NCI-H2196 treated with DMSO at 0.1 percent for 48 hours (cell line): Measurements from ENCODE around the gene B4GALT3.
"Not testable (repeated sequence)": the region's sequence is repeated elsewhere in the genome, so short reads cannot be mapped to it uniquely, and the experiment has no call there.

ENCODE experiments used
- DNase-seq: peaks from one replicate; lab custom pipeline; 2025; ENCODE audit not compliant: unreplicated experiment; lab: John Stamatoyannopoulos, UW

The B4GALT3 gene

DNA sequence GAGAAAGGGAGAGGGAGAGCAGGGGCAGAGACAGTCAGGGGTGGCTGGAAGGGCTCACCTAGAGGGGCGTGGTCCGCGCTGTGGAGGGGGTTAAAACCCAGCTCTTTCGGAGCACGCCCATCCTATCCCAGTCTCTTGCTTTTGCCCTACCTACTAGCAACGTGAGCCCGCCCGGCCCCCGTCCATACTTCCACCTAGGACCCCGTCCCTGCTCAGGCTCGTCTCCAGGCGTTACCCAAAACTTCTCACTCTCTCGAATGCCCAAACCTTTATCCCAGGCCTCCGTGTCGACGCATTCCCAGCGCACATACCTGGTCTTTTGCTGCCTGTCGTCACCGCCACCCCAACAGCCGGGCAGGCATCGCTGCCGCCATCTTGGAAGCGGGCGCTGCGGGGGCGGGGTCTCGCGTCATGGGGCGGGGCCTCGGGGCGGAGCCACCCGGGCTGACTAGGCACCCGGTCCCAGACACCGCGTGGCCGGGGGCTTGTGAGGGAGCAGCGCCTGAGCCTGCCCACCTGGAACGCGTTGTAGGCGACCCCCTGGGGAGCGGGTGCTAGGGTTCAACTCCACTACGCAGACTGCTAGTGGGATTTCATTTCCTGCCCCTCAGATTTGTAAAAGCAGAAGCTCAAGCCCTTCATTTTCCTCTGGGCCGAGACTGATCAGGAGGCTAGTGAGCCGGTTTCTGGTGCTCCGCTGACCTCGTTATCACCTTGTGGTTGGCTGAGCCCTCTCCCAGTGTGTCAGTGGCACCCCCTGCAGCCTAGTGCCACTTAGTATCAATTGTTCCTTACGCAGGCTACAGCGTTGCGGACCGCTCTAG, at the start of gene B4GALT3:
TSS of gene B4GALT3 (minus strand) at position 396 of the 824 bp plus-strand sequence. CDS start 1,447 bp downstream, outside the sequence.
- DNase-seq, result peak; percentile 71

DNA sequence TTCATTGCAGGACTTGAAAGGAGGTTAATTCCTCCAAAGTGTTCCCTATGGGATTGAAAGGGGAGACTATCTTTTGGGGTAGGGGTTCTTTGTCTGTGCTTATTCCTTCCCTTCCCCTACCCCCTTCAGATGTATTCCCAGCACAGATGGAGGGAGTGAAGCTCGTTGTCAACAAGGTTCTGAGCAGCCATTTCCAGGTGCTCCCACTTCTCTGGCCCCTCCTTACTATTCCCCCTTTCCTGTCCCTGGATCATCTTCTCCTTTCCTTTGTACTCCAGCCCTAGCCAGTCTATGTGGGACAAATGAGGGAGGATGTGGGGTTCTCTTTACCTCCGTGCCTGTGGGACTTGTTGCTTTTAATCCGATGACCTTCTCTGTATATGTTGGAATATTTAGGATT, 49.5 kb upstream of the B4GALT3 start:
- no peak for DNase-seq

GRCh38 chr1:161226320-161226711, 49.0 kb upstream of the B4GALT3 start:
- DNase-seq, result no peak

DNA sequence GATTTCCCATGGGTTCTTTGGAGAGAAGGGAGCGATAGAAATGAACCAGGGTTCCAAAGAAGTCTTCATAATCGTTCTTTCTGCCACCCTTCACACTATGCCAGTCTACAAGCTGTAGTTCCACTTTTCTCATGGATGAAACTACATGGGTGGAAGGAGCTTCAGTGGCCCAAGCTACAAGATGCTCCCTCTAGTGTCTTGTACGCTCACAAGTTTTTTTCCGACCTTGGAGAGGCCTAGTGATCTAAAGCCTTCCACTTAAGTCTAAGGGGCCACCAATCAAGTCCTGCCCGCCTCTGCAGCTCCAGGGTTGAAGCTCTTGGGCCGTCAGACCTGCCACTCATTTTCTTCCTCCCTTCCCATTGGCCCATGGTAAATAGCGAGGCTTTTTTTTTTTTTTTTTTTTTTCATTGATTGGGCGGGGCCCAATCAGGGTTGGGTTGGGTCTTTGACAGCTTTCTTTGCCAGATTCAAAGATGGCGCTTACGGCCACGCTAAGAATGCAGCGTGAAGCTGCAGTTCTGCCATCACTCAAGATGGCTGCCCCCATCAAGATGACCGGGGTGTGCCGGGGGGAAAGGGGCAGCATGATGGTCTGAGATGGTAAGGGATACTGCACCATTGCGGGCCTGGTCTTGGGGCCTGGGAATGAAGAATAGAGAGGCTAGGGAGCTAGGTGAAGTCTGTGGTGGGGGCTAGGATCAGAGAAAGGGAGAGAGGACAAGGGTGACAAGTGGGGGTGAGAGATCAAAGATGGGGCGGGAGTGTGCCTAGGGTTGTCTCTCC, 48.4 kb upstream of the B4GALT3 start, which contains the start of gene TOMM40L:
TSS of gene TOMM40L (plus strand) at position 527 of the 786 bp plus-strand sequence. CDS start 430 bp downstream, outside the sequence.
- DNase-seq, result peak; percentile 86

- no peak for DNase-seq
Observed at GRCh38 chr1:161225178-161225533, 47.8 kb upstream of the B4GALT3 start.

DNA sequence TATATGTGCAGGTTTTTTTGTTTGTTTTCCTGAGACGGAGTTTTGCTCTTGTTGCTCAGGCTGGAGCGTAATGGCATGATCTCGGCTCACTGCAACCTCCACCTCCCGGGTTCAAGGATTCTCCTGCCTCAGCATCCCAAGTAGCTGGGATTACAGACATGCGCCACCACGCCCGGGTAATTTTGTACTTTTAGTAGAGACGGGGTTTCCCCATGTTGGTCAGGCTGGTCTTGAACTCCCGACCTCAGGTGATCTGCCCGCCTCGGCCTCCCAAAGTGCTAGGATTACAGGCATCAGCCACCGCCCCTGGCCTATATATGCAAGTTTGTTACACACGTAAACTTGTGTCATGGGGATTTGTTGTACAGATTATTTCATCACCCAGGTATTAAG, 47.4 kb upstream of the B4GALT3 start:
- not testable (repeated sequence) for DNase-seq

GRCh38 chr1:161223805-161224694, 46.7 kb upstream of the B4GALT3 start:
- DNase-seq, result no peak

GRCh38 chr1:161222175-161223019, 45.1 kb upstream of the B4GALT3 start:
- DNase-seq, result no peak

DNA sequence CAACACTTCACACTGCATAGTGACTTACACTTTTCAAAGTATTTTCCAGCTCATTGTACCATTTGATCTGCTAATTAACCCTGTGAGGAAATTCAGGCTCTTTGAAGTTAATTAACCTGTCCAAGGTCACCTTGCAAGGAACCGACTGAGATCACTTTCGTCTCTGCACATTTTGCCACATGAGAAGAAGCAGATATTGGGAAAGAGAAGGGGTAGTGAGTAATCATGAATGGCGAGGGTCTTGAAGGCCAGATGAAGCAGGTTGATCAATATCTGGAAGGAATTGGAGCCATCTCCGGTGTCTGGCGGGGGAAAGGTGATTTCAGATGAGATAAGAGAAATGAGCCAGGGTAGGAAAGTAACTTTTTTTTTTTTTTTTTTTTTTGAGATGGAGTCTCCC, 42.7 kb upstream of the B4GALT3 start:
- no peak for DNase-seq

- DNase-seq, result no peak
Observed at GRCh38 chr1:161219078-161219892, 42.0 kb upstream of the B4GALT3 start.

DNA sequence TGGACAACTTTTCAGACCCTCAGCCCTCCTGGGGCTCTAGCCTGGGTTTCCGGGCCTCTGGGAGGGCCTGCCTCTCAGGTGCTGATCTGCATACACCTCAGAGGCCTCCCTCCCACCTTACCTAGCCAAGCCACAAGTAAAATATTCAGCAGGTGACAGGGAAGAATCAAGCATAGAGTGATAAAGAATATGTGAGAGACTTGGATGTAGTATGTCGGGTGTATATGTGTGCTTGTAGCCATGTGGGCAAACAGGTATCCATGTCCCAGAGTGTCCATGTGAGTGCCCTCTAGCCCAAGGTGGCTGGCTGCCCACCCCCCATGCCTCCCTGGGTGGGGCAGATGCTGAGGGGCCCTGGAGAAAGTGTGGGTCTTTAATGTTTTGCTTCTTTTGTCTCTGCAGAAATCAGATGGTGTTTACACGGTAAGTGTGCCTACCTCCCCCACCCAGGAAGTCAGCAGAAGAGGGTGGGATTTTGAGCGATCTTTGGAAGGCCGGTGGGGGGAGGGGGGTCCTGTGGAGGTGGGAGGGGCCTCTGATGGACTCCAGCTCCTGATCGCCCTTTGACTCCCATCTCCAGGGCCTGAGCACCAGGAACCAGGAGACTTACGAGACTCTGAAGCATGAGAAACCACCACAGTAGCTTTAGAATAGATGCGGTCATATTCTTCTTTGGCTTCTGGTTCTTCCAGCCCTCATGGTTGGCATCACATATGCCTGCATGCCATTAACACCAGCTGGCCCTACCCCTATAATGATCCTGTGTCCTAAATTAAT, 41.2 kb upstream of the B4GALT3 start:
- no peak for DNase-seq

GRCh38 chr1:161217831-161218230, 40.5 kb upstream of the B4GALT3 start:
- DNase-seq, result no peak

- DNase-seq, result no peak
Observed at GRCh38 chr1:161216945-161217712, 39.8 kb upstream of the B4GALT3 start.

- no peak for DNase-seq
Observed at GRCh38 chr1:161215076-161215475, 37.8 kb upstream of the B4GALT3 start, which contains the start of gene FCER1G. TSS of gene FCER1G (plus strand) at chr1:161215295. CDS start at chr1:161215322, 27 bp downstream.

DNA sequence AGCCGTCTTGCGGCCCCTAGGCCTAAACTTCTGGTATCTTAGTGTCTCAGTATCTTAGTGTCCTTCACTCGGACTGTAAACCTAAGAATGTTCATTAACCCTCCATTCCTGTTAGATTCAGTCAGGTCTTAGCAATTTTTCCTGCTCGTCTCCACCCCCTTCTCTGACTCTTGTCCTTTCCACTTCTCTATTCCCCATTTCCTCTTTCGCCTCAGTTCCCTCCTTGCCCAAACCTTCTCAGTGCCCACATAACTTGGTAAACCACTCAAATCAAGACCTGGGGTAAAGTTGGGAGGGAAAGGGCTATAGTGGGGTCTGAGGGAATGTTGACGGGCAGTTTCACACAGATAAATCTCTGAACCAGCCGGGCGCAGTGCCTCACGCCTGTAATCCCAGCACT, 37.1 kb upstream of the B4GALT3 start:
- no peak for DNase-seq

DNA sequence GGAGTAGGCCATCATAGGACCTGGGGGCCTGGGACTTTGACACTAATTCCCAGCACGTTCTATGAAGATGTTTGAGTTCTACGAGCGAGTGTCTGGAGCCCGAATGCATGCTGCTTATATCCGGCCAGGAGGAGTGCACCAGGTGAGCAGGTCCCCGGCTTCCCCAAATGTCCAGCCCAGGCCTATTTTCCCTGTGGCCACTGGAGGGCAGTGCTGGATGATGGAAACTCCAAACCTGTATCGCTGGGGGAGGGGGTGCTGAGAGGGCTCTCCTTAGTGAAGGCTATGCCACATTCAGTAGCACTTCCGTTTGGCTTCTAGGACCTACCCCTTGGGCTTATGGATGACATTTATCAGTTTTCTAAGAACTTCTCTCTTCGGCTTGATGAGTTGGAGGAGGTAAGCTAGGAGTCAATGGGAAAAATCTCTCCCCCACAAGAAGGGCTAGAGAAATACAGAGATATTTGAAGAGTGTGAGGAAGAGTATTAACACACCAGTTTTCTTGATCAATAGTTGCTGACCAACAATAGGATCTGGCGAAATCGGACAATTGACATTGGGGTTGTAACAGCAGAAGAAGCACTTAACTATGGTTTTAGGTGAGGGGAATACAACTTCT, 32.6 kb upstream of the B4GALT3 start:
- peak; percentile 71 for DNase-seq

DNA sequence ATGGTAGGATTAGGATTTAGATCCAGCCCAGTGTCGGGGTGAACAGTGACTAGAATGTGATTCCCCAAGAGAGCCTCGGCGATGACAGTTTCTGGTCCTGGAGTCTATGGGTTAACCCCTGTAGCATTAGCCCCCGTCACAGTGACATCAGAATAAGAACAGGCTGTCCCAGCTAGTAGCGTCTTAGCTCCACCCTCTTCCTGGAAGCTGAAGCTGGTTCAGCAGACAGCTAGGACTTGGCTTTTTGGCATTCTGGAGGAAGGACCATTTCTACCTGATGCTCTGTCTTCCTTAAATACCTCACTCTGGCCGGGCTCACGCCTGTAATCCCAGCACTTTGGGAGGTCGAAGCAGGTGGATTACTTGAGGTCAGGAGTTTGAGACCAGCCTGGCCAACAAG, 29.9 kb upstream of the B4GALT3 start:
- no peak for DNase-seq
